Muscle of leg (tissue), 11 donors: ENCODE measurements around the gene HIVEP3. TPM values are rescaled to one million over a fixed set of nuclear protein-coding genes. Genes with fewer than 3 reads are reported as not detected.

Experiments
- DNase-seq: peaks from one replicate; pipeline ENCODE4 v3.0.0; 2013
- H3K27ac ChIP-seq: one replicate; pipeline ENCODE4 v1.5.1; 2013; ENCODE audit warnings: mild to moderate bottlenecking, low read length, control low read depth
- H3K27me3 ChIP-seq: one replicate; pipeline ENCODE4 v1.6.1; 2013; ENCODE audit warnings: low read length; ENCODE audit not compliant: control insufficient read depth, insufficient read depth
- H3K36me3 ChIP-seq: one replicate; pipeline ENCODE4 v1.6.1; 2013; ENCODE audit warnings: low read length; ENCODE audit not compliant: control insufficient read depth, insufficient read depth
- H3K4me1 ChIP-seq: one replicate; pipeline ENCODE4 v1.6.1; 2013; ENCODE audit warnings: low read length; ENCODE audit not compliant: control insufficient read depth, insufficient read depth
- H3K4me3 ChIP-seq: one replicate; pipeline ENCODE4 v1.5.1; 2013; ENCODE audit warnings: low read length, control low read depth
- H3K9me3 ChIP-seq: replicated peaks from 2 replicates; pipeline ENCODE4 v1.6.1; 2013; ENCODE audit warnings: low read depth, low read length; ENCODE audit not compliant: control insufficient read depth
- WGBS: methylation state at CpG from one replicate; pipeline ENCODE4 v1.1.5; 2013; ENCODE audit warnings: missing lambda C conversion rate; ENCODE audit not compliant: insufficient coverage; 5-methylcytosine and 5-hydroxymethylcytosine counted together
- polyA plus RNA-seq, 8 donors: library from polyadenylated mRNA; unstranded; fragments of 120-200 nt; gene quantifications; one replicate each; pipeline versions ENCODE4 v1.2.1 to v1.2.3, GENCODE V29; 2013; ENCODE audit warnings: inconsistent platforms in 1 of 8, low replicate concordance in 1 of 8; ENCODE audit not compliant: insufficient read length in 8 of 8, insufficient read depth in 1 of 8
- total RNA-seq: library from RNA; stranded (reverse); fragments of 120-200 nt; gene quantifications from one replicate; pipeline ENCODE4 v1.2.4, GENCODE V29; 2013

The HIVEP3 gene
- total and polyA plus RNA-seq, 9 donors: 0.93 to 3.7 (median 2.7) TPM

DNA sequence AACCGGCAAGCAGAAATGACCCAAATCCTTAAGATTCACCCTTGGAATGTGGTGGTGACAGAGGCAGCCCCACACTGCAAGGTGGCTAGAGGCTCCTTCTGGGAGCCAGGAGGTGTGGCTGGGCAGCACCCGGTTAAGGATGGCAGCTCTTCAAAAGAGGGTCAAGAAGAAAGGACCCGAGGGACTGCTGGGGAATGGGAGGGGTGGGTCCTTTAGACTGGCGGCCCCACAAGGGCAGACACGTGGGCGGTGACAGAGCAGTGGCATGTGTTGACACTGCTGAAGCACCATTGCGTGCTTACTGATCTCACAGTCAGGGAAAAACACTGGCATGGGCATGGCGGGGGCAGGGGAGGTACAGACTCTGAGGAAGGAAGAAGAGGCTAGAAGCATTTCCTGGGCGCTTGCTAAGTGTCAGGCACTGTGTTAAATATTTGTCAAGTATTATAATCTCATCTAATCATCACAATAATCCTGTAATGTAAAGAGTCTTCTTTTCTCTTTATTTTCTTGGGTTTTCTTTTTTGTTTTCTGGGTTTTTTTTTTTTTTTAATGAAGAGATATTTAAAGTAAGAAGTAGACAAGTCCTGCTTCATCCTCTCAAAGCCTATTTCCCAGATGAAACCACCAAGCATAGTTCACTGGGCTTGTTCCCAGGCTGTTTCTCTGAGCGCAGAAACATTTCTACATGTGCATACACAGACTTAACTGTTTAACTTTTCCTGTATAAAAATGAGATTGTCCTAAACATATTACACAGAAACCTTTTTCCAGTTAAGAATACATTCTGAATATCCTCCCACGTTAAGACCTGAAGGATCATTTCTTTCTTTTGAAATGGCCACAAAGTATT is 268.5 kb downstream of the HIVEP3 start:
- 36% methylated on average over 6 of the region's 11 CpGs for whole genome bisulfite sequencing
- H3K27ac ChIP-seq: peak overlapping the region; percentile 66
- peak; percentile 69 for DNase-seq

GRCh38 chr1:41649396-41650027 is 269.2 kb downstream of the HIVEP3 start:
- Histone ChIP-seq H3K9me3 (no peaks in the 10 kb centered on the region), H3K27me3 (peaks cover 2% of the 10 kb centered on the region), H3K4me1 (peaks cover 9% of the 10 kb centered on the region), H3K27ac (peak overlapping the region; percentile 66), H3K4me3 (no peak overlapping the region), H3K36me3 (no peaks in the 10 kb centered on the region)
- 0% methylated on average over 1 of the region's 9 CpGs for WGBS
- DNase-seq: peak; percentile 51

More for the DNA sequence above, 268.5 kb downstream of the HIVEP3 start:
- Histone ChIP-seq H3K27me3 (peaks cover 2% of the 10 kb centered on the region), H3K9me3 (no peaks in the 10 kb centered on the region), H3K4me3 (no peak overlapping the region), H3K4me1 (peaks cover 9% of the 10 kb centered on the region), H3K36me3 (no peaks in the 10 kb centered on the region)

DNA sequence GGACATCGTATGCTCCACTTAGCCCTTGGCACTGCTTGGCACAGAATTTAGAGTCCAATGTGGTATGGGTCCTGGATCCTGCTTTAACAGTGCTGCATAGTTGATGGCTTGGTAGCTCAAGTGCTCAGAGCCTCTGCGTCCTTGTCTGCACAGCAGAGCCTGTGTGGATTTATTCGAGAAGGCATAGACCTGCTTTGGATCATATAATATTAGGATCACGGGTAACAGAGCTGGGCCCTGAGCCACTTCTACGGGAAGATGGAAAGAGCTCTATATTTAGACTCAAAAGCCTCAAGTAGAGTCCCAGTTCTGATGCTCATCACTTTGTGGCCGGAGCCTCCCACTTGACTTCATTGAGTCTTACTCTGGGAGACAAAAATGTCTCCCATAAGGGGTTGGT is 269.9 kb downstream of the HIVEP3 start:
- Histone ChIP-seq H3K27me3 (peaks cover 2% of the 10 kb centered on the region), H3K9me3 (no peaks in the 10 kb centered on the region), H3K4me1 (peaks cover 9% of the 10 kb centered on the region), H3K36me3 (no peaks in the 10 kb centered on the region), H3K27ac (no peak overlapping the region), H3K4me3 (no peak overlapping the region)
- 74% methylated on average over 5 of the region's 6 CpGs for WGBS
- no peak for DNase-seq

DNA sequence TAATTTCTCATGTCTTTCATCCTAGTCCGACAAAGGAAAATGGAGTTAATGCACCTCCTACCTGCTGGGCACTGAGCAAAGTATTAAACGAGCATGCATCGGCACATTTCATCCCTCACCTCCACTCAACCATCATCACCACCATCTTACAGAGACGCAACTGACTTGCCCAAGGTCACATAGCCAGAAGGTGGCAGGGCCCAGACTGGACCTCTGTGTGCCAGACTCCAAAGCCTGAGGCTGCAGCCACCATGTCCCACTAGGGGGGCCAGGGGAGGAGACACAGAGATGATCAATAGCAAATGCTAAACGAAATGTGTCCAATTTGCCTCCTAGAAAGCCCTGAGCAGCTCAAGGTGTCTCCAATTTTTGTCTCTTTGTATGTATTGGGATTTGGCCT is 270.5 kb downstream of the HIVEP3 start:
- Histone ChIP-seq H3K4me3 (no peak overlapping the region), H3K36me3 (no peaks in the 10 kb centered on the region), H3K27me3 (peaks cover 2% of the 10 kb centered on the region), H3K27ac (no peak overlapping the region), H3K9me3 (no peaks in the 10 kb centered on the region), H3K4me1 (peaks cover 9% of the 10 kb centered on the region)
- no peak for DNase-seq
- 93% methylated on average over 5 of the region's 5 CpGs for WGBS

- Histone ChIP-seq H3K4me1 (peaks cover 9% of the 10 kb centered on the region), H3K9me3 (no peaks in the 10 kb centered on the region), H3K27me3 (peaks cover 2% of the 10 kb centered on the region), H3K27ac (no peak overlapping the region), H3K4me3 (no peak overlapping the region), H3K36me3 (no peaks in the 10 kb centered on the region)
- no peak for DNase-seq
- WGBS: 100% methylated on average over 2 of the region's 4 CpGs
These were observed 271.2 kb downstream of the HIVEP3 start for GRCh38 chr1:41647221-41648135.

DNA sequence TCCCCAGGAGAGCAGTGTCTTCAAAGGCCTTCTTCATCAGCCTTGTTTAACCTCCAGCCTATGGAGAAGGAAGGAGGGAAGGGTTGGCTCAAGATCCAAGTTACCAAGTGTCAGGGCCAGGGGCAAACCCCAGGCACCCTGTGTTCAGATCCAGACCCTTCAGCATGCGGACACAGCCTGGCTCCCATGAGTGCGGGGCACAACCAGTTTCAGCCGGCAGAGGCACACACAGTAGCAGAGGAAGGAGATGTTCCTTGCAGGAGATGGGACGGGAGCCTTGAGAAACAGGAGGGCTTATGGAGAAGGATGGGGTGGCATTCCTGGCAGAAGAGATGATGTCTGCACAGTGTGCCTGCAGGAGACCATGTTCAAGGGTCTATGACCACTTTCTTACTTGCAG is 272.5 kb downstream of the HIVEP3 start:
- no peak overlapping the region for H3K27ac ChIP-seq
- H3K4me1 ChIP-seq: peaks cover 16% of the 10 kb centered on the region
- WGBS: 86% methylated on average over 4 of the region's 4 CpGs
- H3K9me3 ChIP-seq: no peaks in the 10 kb centered on the region
- no peaks in the 10 kb centered on the region for H3K36me3 ChIP-seq
- no peak overlapping the region for H3K4me3 ChIP-seq
- peaks cover 2% of the 10 kb centered on the region for H3K27me3 ChIP-seq
- no peak for DNase-seq

DNA sequence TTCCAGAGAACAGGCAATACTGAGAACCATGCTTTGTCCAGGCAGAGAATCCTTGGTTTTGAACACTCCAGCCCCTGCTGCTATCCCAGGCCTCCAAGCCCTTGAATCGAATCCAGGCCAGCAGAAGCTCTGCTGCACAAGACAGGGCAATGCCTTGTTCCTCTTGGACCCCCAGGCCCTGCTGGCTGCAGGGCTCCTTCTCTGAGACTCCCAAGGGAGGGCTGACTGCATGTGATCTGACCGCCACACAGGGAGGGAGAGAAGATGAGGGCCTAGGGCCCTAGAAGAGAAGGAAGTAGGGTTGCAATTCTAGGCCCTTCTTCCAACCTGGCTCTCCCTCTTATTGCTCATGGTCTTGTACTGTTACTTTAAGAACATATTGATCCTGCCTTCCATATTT is 273.7 kb downstream of the HIVEP3 start:
- Histone ChIP-seq H3K4me1 (peaks cover 23% of the 10 kb centered on the region), H3K27ac (no peak overlapping the region), H3K27me3 (peaks cover 2% of the 10 kb centered on the region), H3K9me3 (no peaks in the 10 kb centered on the region), H3K36me3 (no peaks in the 10 kb centered on the region), H3K4me3 (no peak overlapping the region)
- no peak for DNase-seq
- no CpG with 5 or more reads among the region's 2 CpGs for WGBS

DNA sequence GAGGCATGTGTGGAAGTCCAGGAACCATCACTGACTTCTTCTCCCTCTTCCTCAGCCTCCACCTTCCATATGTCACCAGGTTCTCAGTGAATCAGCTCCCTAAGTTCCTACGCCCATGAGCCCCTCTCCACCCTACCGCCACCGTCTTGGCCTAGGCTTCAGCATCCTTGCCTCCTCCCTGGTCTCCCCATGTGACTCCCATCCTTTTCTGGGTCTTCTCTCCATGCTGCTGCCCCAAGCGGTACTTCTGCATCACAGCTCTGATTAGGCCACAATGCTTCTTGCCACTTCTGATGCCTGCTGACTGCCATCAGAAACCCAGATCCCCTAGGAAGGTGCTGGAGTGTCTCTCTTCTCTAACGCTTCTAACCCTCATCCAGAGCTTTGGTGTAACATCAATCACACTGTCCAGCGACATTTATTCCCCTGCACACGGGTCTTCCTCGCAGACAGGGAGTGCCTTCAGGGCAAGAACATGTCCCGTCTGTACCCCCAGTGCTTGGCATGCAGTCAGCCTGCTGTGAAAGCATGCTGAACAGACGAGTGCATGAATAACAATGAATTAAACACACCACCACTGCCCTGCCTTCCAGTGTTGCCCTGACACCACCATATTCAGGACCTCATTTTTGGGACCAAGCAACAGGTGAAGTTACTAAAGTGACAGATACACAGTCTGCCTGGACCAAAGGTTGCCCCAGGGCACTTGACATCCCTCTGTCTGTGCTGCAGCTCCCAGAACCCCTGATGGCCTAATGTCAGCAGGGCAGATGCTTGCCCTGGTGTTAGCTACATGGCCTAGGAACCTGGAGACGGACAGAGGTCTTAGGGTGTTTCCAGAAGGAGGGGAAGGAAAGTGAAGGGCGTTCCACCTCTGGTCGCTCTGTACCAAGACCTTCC is 275.6 kb downstream of the HIVEP3 start:
- H3K9me3 ChIP-seq: no peaks in the 10 kb centered on the region
- H3K36me3 ChIP-seq: no peaks in the 10 kb centered on the region
- H3K27ac ChIP-seq: no peak overlapping the region
- H3K4me1 ChIP-seq: peaks cover 32% of the 10 kb centered on the region
- H3K27me3 ChIP-seq: peaks cover 2% of the 10 kb centered on the region
- WGBS: 72% methylated on average over 10 of the region's 13 CpGs
- DNase-seq: no peak
- H3K4me3 ChIP-seq: no peak overlapping the region

DNA sequence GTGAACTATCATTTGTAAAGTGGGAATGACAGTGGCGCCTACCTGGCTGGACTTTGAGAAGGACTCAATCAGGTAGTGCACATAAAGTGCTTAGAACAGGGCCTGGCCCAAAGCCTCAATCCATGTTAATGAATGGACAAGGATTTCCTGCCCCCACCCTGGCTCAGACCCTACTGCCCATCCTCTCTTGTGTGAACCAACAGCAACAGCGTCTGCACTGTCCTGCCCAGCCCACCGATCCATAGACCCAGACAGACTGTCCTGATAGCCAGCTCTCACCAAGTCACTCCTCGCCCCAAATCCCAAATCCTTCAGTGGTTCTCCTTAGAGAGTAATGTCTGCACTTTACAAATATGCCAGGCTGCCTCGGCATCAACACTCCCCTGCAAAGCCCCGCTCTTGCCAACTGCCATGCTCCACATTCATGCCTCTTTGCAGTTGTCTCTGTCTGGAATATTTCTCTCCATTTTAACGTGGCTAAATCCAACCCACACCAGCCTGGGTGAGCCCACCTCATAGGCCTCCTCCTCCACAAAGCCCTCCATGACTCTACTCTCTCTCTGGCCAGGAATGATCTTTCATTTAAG is 276.7 kb downstream of the HIVEP3 start:
- H3K4me1 ChIP-seq: peaks cover 32% of the 10 kb centered on the region
- H3K27me3 ChIP-seq: peaks cover 2% of the 10 kb centered on the region
- H3K9me3 ChIP-seq: no peaks in the 10 kb centered on the region
- H3K36me3 ChIP-seq: no peaks in the 10 kb centered on the region
- no peak for DNase-seq
- 87% methylated on average over 7 of the region's 7 CpGs for WGBS
- no peak overlapping the region for H3K4me3 ChIP-seq
- no peak overlapping the region for H3K27ac ChIP-seq
